NCI-H748 treated with DMSO at 0.1 percent for 48 hours (cell line): ENCODE results near the gene GPR68.
"Not testable (repeated sequence)": the region's sequence is repeated elsewhere in the genome, so short reads cannot be mapped to it uniquely, and the experiment has no call there.

Experiments used
- DNase-seq: peaks from one replicate; lab custom pipeline; 2025; lab: John Stamatoyannopoulos, UW

GPR68 gene

DNA sequence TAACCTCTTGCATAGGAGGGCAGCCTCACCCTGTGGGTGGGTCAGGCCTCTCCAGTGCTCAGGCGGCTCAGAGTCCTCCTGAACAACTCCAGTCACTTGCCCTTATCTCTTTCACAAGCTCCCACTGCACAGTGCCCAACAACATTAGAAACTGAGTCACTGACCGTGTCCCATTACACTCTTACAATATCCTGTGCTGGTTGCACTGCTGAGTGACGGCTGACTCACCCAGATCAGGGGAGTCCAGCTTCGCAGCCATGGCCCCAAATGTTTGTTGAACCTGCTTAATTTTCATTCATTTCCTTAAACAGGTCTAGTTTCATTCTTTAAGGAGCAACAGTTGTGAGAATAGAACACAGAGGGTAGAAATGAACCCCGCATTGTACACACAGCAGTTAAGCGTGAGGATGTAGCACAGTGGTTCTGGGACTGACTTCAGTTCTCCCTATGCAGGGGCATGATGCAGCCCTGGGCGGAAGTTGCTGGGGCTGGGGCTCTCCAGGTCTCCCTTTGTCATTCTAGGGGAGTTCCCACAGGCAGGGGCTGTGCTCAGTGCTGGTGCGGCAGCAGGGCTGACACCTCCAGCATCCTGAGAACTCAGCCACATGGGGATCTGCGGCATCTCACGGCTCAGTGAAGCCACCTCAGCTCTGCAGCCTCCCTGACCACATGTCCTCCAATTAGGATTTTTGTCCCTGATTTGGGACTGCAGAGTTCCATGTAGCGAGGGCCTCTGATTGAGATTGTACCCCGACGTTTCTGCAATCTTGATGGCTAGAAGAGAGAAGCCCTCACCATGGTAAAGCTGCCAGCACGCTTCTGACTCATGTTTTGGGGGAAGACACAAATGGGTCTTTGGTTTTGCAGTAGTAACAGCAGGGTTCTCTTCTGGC is 16.1 kb downstream of the GPR68 start:
- DNase-seq, result no peak

DNA sequence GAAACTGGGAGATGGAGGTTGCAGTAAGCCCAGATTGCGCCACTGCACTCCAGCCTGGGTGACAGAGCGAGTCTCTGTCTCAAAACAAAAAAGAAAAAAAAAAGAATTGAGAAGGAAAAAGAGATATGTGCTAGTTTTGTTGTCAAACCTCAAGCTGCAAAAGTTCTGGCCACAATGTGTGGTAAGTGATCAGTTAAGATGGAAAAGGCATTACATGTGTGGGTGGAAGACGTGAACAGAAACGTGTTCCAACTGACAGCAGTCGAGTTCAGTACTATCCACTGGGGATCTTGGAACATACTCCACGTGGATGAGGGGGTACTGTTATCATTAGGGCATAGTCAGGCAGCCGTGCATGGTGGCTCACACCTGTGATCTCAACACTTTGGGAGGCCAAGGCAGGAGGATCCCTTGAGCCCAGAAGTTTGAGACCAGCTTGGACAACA is 17.3 kb downstream of the GPR68 start:
- DNase-seq, result no peak

DNA sequence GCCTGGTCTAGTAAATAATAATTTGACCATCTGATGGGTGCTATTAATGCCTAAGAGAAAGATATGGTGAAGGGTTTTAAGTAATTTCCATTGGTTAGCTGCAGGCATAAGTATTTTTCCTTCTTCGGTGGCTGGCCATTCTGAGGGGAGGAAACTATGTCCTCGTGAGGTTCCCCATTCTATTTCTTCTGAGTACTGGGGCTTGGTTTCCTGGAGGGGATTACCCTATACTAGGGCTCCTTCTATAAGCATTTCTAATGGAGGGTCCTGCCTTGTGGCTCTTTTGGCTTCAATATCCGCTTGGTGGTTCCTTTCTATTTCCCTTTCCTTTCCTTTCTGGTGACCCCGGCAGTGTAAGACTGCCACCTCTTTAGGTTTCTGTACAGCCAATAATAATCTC is 18.1 kb downstream of the GPR68 start:
- not testable (repeated sequence) for DNase-seq

DNA sequence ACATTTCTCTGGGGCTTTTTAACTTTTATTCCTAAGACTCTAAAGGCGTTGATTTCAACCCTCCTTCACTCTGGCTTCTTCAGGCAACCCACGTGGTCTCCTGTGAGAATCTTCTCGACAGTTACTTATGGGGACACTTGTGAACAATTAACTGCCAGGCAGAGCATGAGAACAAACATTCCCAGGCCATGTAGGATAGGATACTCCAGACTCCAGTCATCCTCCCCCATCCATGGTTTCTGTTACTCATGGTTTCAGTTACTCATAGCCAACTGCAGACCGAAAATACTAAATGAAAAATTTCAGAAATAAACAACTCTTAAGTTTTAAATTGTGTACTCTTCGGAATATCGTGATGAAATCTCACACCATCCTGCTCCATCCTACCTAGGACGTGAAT is 19.5 kb downstream of the GPR68 start:
- no peak for DNase-seq

DNA sequence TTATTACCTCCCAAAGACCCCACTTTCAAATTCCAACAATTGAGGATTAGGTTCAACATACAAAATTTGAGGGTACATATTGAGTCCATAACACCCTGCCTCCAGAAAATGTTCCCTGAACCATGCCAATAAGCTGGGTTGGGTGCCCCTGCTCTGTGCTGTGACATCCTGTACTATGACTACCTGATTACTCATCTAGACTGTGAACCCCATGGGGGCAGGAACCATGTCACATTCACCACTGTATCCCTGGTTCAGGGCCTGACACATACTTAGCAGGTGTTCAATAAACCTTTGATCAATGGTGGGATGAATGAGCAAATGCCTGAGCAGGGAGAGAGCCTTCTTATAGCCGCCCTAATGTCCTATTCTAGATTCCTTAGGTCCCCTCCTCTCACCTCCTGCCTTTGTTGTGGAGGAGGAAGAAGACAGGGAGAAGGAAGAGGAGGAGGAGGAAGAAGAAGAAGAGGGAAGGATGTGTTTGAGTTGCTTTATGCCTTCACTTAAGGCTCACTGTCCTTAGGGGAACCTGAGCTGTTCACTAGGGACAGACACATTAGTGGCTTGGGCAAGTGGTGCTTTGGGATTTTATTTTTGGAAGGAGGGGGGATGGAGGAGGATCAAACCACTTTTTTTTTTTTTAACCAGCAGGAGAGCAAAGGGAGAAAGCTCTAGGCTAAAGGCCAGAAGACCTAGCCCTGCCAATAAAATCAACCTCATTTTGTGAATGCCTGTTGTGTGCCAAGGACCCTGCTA is 21.3 kb downstream of the GPR68 start:
- no peak for DNase-seq

DNA sequence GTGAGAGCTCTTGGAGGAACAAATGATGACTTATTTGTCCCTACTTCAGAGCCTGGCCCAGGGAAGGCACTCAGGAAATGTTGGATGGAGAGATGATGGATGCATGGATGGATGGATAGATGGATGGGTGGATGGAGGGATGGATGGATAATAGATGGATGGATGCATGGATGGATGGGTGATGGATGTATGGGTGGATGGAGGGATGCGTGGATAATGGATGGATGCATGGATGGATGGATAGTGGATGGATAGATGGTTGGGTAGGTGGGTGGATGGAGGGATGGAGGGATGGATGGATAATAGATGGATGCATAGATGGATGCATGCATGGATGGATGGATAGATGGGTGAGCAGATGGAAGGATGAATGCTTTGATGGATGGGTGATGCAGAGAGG is 23.2 kb downstream of the GPR68 start:
- no peak for DNase-seq

DNA sequence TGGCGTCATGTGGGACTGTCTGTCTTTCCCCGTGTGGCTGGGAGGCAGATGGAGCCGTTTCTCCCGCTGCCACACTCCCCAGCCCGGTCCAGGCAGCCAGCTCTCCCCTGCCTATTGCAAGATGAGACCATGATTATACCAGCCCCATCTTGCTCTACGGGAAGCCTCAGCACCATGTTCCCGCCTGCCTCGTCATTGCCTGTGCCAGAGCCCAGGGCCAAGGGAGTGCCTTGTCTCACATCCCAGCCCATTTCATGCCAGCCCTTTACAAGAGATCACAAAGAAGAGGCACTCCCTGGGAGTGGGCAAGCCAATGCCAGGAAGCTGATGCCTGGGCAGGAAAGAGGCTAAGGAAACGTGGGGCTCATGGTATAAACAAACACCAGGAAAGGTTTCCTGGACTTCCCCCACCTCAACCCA is 23.9 kb downstream of the GPR68 start:
- DNase-seq, result no peak

DNA sequence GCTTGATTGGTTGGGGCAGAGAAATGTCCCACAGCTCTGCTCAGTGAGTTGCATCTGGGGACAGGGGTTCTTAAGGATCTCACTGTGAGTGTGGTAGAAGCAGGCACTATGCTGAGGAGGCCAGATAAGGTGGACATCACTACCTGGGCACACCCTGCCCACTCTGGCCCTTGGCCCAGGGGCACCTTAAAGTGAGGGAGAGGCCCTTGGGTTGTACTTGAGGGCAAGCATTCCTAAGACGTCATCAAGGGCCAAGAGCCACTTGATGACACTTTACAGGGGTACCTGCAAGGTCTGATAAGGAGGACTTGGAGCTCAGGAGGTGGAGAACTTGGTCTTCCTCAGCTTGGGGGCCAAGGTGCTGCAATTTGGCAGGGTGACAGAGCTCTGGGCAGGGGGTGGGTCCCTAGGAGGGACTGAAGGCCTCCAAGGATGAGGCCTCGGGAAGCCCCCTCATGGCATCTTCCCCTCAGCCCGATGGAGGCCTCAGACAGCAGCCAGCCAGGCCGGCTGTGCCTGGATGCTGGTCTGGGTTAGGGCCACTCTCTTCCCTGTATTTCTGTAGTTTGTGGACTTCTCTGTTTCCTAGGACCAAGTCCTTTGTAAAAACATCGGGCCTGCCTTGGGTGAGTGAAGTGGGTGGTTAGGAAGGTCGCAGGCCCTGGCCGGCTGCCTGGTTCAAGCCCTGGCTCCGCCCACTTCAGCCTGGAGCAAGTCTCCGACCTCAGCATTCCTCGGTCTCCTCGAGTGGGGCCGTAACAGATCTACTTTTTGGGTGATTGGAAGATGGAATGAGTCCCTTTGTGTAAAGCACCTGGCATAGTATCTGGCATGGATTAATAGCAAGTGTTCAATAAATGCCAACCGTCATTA is 24.8 kb downstream of the GPR68 start:
- no peak for DNase-seq

DNA sequence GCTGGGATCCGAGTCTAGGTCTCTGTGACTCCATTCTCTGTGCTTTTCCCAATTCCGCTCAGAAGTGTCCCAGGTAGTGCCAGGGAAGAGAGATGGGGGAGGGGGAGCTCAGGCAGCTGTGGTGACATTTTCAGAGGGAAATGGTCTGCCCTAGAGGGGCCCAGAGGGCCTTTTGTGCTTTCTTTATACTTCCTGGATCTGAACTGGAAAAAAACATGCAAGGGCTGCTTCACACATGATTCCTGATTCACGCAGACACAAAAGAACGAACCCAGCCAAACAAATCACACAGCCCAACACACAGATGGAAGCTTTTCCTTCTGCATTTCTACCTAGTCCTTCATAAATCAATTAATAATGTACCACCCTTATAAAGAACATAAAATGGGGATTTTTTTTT is 26.5 kb downstream of the GPR68 start:
- no peak for DNase-seq

DNA sequence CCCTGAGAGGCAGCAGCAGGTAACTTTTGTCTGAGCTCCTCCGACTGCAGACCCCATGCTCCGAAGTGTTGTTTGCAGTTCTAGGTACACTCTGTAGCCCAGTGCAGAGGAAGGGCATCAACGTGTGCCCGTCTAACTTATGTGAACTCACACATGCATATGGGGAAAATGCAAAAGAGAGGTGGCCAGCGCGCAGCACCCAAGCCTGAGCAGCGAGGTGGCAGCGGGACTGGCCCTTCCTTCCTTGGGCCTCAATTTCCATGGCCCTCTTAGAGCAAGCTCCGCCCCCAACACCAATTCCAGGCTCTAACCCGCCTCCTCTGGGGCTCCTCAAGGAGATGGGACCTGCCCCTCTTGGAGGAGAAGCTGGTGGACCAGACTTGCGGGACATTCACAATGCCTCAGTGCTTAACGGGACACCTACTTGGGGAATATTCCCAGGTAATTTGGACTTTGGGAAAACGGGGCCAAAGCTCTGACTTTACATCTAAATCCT is 27.7 kb downstream of the GPR68 start:
- no peak for DNase-seq

DNA sequence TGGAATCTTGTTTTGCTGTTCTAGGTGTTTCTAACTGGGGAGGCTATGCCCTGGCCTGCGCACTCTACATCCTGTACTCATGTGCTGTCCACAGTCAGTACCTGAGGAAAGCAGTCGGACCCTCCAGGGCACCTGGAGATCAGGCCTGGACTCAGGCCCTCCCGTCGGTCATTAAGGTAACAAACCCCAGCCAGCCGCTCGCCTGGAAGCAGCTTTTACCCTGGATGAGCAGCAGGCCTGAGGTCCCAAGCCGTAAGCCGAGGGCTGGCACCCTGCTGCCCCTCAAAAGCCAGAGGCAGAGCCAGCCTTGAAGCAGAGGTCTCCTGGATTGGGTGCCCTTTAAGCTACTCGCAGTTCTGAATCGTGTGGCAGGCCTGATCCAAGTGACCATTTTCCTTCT is 29.1 kb downstream of the GPR68 start:
- DNase-seq, result no peak

DNA sequence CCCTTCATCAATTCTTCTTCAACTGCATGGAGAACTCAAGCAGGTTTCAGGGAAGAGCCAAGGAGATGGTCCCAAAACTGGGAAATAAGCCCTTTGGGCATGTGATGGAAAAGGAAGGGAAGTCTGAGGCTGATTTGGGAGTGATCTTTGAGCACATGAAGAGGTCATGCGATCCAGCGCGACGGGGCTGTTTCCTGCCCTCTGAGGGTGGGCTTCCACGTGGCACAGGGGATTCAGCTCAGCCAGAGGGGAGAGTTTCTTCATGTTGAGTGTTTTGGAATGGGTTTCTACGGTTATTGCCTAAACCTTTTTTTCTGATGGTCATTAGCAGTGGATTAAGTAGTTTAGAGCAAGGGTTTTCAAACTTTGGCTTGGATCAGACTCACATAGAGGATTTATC is 30.2 kb downstream of the GPR68 start:
- DNase-seq, result no peak

DNA sequence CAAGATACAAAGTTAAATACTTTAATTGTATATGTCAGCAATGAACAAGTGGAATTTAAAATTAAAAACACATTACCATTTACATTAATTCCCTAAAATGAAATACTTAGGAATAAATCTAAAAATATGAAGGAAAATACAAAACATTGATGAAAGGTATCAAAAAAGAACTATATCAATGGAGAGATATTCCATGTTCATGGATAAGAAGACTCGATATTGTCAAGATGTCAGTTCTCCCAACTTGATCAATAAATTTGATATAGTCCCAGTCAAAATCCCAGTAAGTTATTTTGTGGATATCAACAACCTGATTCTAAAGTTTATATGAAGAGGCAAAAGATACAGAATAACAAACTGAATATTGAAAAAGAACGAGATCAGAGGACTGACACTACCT is 33.5 kb downstream of the GPR68 start:
- DNase-seq, result no peak

DNA sequence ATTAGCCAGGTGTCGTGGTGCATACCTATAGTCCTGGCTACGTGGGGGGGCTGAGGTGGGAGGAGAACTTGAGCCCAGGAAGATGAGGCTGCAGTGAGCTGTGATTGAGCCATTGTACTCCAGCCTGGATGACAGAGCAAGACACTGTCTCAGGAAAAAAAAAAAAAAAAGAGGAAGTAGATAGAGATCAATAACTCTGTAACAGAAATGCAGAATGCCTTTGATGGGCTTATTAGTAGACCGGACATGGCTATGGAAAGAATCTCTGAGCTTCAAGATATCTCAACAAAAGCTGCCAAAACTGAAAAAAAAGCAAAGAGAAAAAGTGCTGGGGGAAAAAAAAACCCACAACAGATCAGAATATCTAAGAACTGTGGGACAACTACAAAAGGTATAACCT is 37.5 kb downstream of the GPR68 start:
- DNase-seq, result no peak

DNA sequence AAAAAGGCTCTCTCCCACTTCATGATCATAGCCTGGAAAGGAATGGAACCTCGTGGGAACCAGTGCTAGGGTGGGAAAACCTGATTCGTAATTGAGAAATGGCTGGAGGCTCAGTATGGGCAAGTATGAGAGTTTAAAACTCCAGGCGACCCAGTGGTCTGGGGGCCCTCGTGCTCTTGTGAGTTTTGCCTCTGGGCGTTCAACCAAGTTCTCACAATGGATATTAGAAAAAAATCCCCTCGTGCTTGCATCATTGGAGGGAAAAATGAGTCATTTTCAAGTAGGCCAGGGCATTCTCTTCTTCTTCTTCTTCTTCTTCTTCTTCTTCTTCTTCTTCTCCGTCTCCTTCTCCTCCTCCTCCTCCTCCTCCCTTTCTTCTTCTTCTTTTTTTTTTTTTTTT is 39.0 kb downstream of the GPR68 start:
- no peak for DNase-seq

DNA sequence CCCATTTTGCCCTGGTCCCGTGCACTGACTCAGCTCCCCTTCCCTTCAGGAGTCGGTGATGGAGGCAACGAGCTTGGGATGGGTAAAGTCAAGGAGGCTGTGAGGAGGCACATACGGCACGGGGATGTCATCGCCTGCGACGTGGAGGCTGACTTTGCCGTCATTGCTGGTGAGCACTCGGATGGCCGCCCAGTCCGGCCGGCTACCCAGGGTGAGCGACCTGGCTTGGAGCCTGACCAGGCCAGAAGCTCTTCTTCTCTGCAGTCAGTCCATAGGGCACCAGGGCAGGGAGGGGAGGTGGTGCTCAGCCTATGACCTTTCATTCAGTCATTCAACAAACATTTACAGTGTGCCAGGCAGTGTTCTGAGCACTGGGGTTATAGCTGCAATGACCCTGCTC is 39.8 kb downstream of the GPR68 start:
- no peak for DNase-seq

DNA sequence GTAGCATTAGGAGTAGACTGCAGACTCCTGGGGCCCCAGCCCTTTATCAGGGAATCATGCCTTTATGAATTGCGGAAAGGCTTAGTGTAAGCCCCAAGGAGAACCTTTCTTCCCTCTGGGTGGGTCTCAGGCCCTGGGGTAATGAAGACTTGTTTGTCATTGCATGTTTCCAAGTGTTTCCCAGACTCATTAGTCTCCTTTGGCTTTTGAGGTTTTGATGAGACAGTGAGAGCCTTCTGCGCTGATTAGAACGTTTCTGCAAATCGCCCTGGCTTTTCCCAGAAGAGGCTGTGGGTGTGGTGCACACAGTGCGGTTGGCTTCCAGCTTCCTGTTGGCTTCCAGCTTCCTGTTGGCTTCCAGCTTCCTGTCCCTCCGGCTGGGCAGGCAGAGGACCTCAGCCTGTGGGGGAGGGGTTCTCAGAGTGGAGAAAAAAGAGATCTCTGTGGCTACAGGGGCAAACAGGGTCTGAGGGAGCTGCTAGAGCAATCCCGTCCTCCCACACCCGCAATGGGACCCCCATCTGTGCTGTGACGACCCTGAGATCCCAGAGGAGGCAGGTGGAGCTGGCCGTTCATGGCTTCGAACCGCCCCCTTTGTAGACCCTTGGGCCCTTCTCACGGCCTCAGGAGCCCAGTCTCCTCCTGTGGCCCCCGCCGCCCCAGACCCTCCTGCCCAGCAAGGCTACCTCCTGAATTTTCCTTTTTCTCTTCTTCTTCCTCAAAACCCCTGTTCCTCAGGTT is 42.1 kb downstream of the GPR68 start:
- no peak for DNase-seq

DNA sequence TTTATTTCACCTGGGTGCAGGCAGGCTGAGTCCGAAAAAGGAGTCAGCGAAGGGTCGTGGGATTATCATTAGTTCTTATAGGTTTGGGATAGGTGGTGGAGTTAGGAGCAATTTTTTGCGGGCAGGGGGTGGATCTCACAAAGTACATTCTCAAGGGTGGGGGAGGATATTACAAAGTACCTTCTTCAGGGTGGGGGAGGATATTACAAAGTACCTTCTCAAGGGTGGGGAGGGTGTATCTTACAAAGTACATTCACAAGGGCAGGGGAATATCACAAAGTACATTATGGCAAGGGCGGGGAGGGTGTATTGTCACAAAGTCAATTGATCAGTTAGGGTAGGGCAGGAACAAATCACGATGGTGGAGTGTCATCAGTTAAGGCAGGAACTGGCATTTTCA is 43.7 kb downstream of the GPR68 start:
- DNase-seq, result not testable (repeated sequence)

DNA sequence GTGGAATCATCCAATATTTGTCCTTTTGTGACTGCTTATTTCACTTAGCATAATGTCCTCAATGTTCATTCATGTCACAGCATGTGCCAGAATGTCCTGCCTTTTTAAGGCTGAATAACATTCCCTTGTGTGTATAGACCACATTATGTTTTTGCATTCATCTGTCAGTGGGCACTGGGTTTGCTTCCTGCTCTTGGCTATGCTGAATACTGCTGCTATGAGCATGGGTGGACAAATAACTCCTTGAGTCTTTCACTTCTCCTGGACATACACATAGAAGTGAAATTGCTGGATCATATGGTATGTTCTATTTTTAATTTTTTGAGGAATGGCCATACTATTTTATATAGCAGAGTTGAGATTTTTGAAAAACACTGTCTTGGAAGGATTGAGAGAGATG is 46.9 kb downstream of the GPR68 start:
- no peak for DNase-seq

DNA sequence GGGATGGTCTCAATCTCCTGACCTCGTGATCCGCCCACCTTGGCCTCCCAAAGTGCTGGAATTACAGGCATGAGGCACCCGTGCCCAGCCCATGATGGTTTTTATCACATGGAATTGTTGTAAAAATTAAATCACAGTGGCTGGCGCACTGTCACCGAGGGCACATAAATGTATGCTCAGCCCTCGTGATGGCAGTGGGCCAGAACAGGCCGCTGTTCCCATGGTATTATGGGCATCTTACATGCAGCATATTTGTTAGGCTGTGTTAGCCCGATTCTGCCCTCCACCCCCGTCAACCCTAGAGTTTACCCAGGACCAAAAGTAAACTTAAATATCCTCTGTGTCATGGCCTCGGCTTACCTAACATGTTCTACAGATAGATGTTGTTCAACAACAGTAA is 48.6 kb downstream of the GPR68 start:
- no peak for DNase-seq

DNA sequence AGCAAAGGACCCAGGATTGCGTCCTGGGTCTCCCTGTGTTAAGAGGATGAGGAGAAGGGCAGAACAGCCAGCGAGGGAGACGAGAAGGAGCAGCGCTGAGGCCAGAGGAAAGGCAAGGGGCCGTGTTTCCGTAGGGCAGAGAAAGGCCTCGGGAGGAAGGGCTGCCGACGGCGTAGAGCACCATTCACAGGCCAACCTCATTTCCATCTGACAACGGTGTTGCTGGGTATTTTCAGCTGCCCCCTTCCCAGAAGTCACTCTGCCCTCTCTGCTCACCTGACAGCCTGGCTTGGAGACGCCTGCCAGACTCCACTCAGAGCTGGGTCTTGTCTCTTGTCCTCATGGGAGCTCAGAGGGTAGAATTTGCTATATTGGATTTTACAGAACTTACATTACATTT is 51.4 kb downstream of the GPR68 start:
- DNase-seq, result no peak

DNA sequence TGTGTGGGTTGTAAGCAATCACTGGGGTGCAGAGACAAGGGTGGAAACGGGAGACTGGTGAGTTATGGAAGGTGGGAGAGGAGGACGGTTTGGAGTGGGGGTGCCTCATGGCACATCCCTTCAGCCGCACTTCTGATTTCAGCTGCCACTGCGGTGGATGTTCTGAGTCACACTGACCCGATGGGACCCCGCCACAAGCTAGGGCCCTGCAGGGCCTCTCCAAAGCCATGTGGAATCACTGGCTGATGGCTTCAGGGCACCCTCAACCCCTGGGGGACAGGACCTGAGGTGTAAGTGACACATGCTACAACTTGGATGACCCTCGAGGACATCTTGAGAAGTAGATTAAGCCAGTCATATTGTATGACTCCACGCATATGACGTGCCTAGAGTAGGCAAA is 53.7 kb downstream of the GPR68 start:
- DNase-seq, result no peak
